K562 (cell line): ENCODE measurements around the gene ADCY5. TPM values are rescaled to one million over a fixed set of nuclear protein-coding genes. Genes with fewer than 3 reads are reported as not detected.

Experiments
- ATAC-seq: fragments of 200-7000 bp; cut with Tn5 transposase; 3 replicates; pipeline ENCODE4 v1.9.1; 2020; ENCODE audit warnings: moderate library complexity
- BruUV-seq: library from RNA; stranded (reverse); fragments of 400-500 nt; replicated peaks from 2 replicates; lab custom pipeline; 2021; lab: Mats Ljungman, UMichigan
- CTCF ChIA-PET: fragments of 300-600 bp; formaldehyde crosslinking; extraction: SDS; loops from one replicate; lab custom pipeline; 2021; ENCODE audit warnings: low intra/inter-chr PET ratio; lab: Yijun Ruan, JAX
- POLR2A ChIA-PET: fragments of 300-600, 350-650 bp; sonication (Branson Sonifier 250); formaldehyde crosslinking; extraction: SDS; loops from one replicate; lab custom pipeline; 2021; ENCODE audit warnings: antibody characterized with exemption, inconsistent platforms; lab: Yijun Ruan, JAX
- DNase-seq, 4 experiments: peaks; one replicate each; pipeline versions ENCODE4 v3.0.0 to v3.0.0-alpha.2; 2011 to 2018; ENCODE audit warnings: low spot score in 3 of 4, mixed read lengths in 3 of 4; ENCODE audit errors: extremely low read depth in 1 of 4
- FAIRE-seq: peaks from 2 replicates; lab custom pipeline; 2011; peaks lifted over from hg19 to GRCh38; lab: Jason Lieb, UNC
- H2AFZ ChIP-seq: 2 replicates; pipeline ENCODE4 v1.6.0; 2011; ENCODE audit warnings: low read depth, low read length, control low read depth, inconsistent platforms
- H3K27ac ChIP-seq: fragments of 200-600 bp; 3 replicates; pipeline ENCODE4 v1.8.0; 2011; ENCODE audit warnings: low read depth, mild to moderate bottlenecking, control low read depth, inconsistent platforms, low read length, moderate library complexity, mixed read lengths; ENCODE audit errors: extremely low read depth
- H3K27me3 ChIP-seq, 2 experiments: fragments of 300-600 bp in 1 of 2; 2 replicates in 1 of 2; 3 replicates in 1 of 2; pipeline versions ENCODE4 v1.6.0 to v1.8.0; 2011; ENCODE audit warnings: inconsistent platforms in 2 of 2, low read length in 2 of 2, mild to moderate bottlenecking in 1 of 2, mixed read lengths in 1 of 2, moderate library complexity in 1 of 2; ENCODE audit not compliant: control insufficient read depth in 2 of 2, insufficient read depth in 2 of 2
- H3K36me3 ChIP-seq: fragments of 300-600 bp; 3 replicates; pipeline ENCODE4 v1.8.0; 2011; ENCODE audit warnings: mild to moderate bottlenecking, low read length, inconsistent platforms; ENCODE audit not compliant: control insufficient read depth, insufficient read depth
- H3K4me1 ChIP-seq, 2 experiments: fragments of 200-600 bp in 1 of 2; replicated peaks in 1 of 2; 2 replicates in 1 of 2; 3 replicates in 1 of 2; pipeline versions ENCODE4 v1.5.1 to v1.8.0; 2011; ENCODE audit warnings: inconsistent platforms in 2 of 2, low read length in 2 of 2, mild to moderate bottlenecking in 1 of 2, mixed read lengths in 1 of 2, moderate library complexity in 1 of 2; ENCODE audit not compliant: control insufficient read depth in 2 of 2, insufficient read depth in 2 of 2
- H3K4me2 ChIP-seq: 2 replicates; pipeline ENCODE4 v1.6.1; 2011; ENCODE audit warnings: low read length, control low read depth, inconsistent platforms, mixed read lengths; ENCODE audit not compliant: insufficient read depth
- H3K4me3 ChIP-seq: fragments of 200-600 bp; sonication (generic), shearing (Covaris generic); 2 replicates; pipeline ENCODE4 v1.5.1; 2016; ENCODE audit warnings: control low read depth, inconsistent platforms
- H3K79me2 ChIP-seq: fragments of 200-600 bp; 3 replicates; pipeline ENCODE4 v1.8.0; 2011; ENCODE audit warnings: low read length, inconsistent platforms; ENCODE audit not compliant: control insufficient read depth, insufficient read depth
- H3K9ac ChIP-seq, 2 experiments: 2 replicates each; pipeline versions ENCODE4 v1.6.0 to v1.6.1; 2011; ENCODE audit warnings: low read depth in 2 of 2, low read length in 2 of 2, control low read depth in 1 of 2, inconsistent platforms in 1 of 2, mild to moderate bottlenecking in 1 of 2, mixed read lengths in 1 of 2; ENCODE audit not compliant: insufficient read depth in 1 of 2
- H3K9me1 ChIP-seq: one replicate; pipeline ENCODE4 v1.6.0; 2011; ENCODE audit warnings: inconsistent platforms, mild to moderate bottlenecking, low read length, moderate library complexity; ENCODE audit not compliant: control insufficient read depth, insufficient read depth
- H3K9me3 ChIP-seq: replicated peaks from 2 replicates; pipeline ENCODE4 v1.5.1; 2011; ENCODE audit warnings: low read depth, low read length, inconsistent platforms; ENCODE audit not compliant: control insufficient read depth, insufficient read depth
- H4K20me1 ChIP-seq: replicated peaks from 2 replicates; pipeline ENCODE4 v1.6.1; 2011; ENCODE audit warnings: low read length, inconsistent platforms, mixed read lengths; ENCODE audit not compliant: control insufficient read depth, insufficient read depth
- C11orf30 ChIP-seq: fragments of 450-650 bp; IDR thresholded peaks from 2 replicates; pipeline ENCODE4 v1.6.1; 2016; ENCODE audit warnings: low read depth, mild to moderate bottlenecking
- TEAD1 ChIP-seq, 2 experiments: fragments of 450-650 bp in 1 of 2; sonication (generic) in 1 of 2; formaldehyde crosslinking; IDR thresholded peaks; 2 replicates each; pipeline versions ENCODE4 v1.4.0 to v1.8.0; 2020 to 2022; ENCODE audit warnings: mild to moderate bottlenecking in 2 of 2, missing genetic modification reagents in 1 of 2
- THAP12 ChIP-seq: fragments of 250-450 bp; sonication (Bioruptor Pico); IDR thresholded peaks from 2 replicates; pipeline ENCODE4 v1.9.0; 2021; ENCODE audit warnings: mild to moderate bottlenecking, inconsistent platforms
- ZC3H8 ChIP-seq: fragments of 450-650 bp; IDR thresholded peaks from 2 replicates; pipeline ENCODE4 v1.6.1; 2017
- WGBS: fragments of 100-300 bp; shearing (Covaris generic); methylation state at CpG from one replicate; pipeline ENCODE4 v1.1.6; 2016; ENCODE audit warnings: low coverage, mixed read lengths; ENCODE audit not compliant: insufficient coverage; ENCODE audit errors: missing lambda C conversion rate; 5-methylcytosine and 5-hydroxymethylcytosine counted together
- in situ Hi-C: fragments of 300-500 bp; cut with MboI; formaldehyde crosslinking; loops from 4 replicates; pipeline ENCODE4 v1.15.0; 2018; ENCODE audit warnings: inconsistent platforms, mixed read lengths
- intact Hi-C: fragments of 100-400 bp; cut with micrococcal nuclease; formaldehyde crosslinking; loops from 2 replicates; pipeline ENCODE4 v1.14.2; 2022
- polyA plus RNA-seq, 8 experiments: library from polyadenylated mRNA; depleted of rRNA in 4 of 8; stranded (reverse) in 5 of 8; unstranded in 3 of 8; fragments of >200 nt; fragmentation: Nextera tagmentation in 2 of 8; fragmentation: Illumina TruSeq in 1 of 8; extraction: Ambion mirVana in 2 of 8; extraction: Trizol in 1 of 8; gene quantifications; 2 replicates each; pipeline versions ENCODE4 v1.2.1 to v1.2.3, GENCODE V29; 2011 to 2014; ENCODE audit warnings: inconsistent platforms in 1 of 8, missing spikeins in 1 of 8
- total RNA-seq, 7 experiments: library from RNA; depleted of rRNA in 6 of 7; stranded (reverse); fragments of >200 nt in 6 of 7; fragmentation: Illumina TruSeq in 2 of 7; extraction: Trizol in 2 of 7; gene quantifications; 2 replicates each; pipeline versions ENCODE4 v1.2.1 to v1.2.3, GENCODE V29; 2011 to 2021; ENCODE audit warnings: low replicate concordance in 1 of 7
- TF ChIP-seq, protein P1 (sequence below): IDR thresholded peaks from 3 replicates; pipeline ENCODE4 v1.6.1; 2011; ENCODE audit warnings: borderline replicate concordance, mild to moderate bottlenecking; ENCODE audit not compliant: insufficient read length, insufficient read depth

The ADCY5 gene
- total and polyA plus RNA-seq, 9 of the 15 experiments (the other 6 are each of a cell fraction or from before 2014, with no cell fraction given): under 0.01 TPM; not detected in 8

GRCh38 chr3:123400169-123400568 is 48.7 kb downstream of the ADCY5 start:
- no TSS peak for BruUV-seq
- ChIA-PET CTCF (no interaction called here), POLR2A (no interaction called here)
- no peak for DNase-seq
- no peak for FAIRE-seq
- 3% methylated on average over 3 of the region's 3 CpGs for WGBS
- Histone ChIP-seq H3K9me3 (no peaks in the 10 kb centered on the region), H3K9me1 (no peaks in the 10 kb centered on the region), H3K36me3 (no peaks in the 10 kb centered on the region), H3K27me3 (peaks cover 5 to 50% of the 10 kb centered on the region in 2 experiments), H3K4me2 (no peak overlapping the region), H3K27ac (no peak overlapping the region), H2AFZ (no peak overlapping the region), H4K20me1 (no peaks in the 10 kb centered on the region), H3K4me1 (no peaks in the 10 kb centered on the region), H3K79me2 (no peaks in the 10 kb centered on the region), H3K4me3 (no peak overlapping the region), H3K9ac (no peak overlapping the region)
- in situ Hi-C loops (no loop called here), intact Hi-C loops (no loop called here)
- ATAC-seq: no peak
- TF ChIP-seq TEAD1 (CRISPR knock-in tag; IDR thresholded peaks at IDR 0.05) (no peak), ZC3H8 (no peak), C11orf30 (no peak), THAP12 (CRISPR knock-in tag) (no peak)
- TF ChIP-seq, protein P1, sequence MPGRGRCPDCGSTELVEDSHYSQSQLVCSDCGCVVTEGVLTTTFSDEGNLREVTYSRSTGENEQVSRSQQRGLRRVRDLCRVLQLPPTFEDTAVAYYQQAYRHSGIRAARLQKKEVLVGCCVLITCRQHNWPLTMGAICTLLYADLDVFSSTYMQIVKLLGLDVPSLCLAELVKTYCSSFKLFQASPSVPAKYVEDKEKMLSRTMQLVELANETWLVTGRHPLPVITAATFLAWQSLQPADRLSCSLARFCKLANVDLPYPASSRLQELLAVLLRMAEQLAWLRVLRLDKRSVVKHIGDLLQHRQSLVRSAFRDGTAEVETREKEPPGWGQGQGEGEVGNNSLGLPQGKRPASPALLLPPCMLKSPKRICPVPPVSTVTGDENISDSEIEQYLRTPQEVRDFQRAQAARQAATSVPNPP: no peak
